Stimulated activated naive CD8-positive, alpha-beta T cell treated with anti-CD3 and anti-CD28 coated beads, Interleukin-15, Interleukin-2, amounts not matched to agents 100 U/mL and 50 U/mL, for 24 hours (primary cell): Measurements from ENCODE around the gene PPP5C.
"Not testable (repeated sequence)": the region's sequence is repeated elsewhere in the genome, so short reads cannot be mapped to it uniquely, and the experiment has no call there.

Experiments
- ATAC-seq: fragments of 150-1000 bp; cut with Tn5 transposase; one replicate; pipeline ENCODE4 v1.10.0; 2021
- DNase-seq: peaks from one replicate; pipeline ENCODE4 v3.0.0; 2021

The PPP5C gene

GRCh38 chr19:46346821-46347571 lies at the start of gene PPP5C:
PPP5C (plus strand) TSS chr19:46347087; CDS start chr19:46347097, 10 bp downstream.
- DNase-seq, result peak; percentile 92
- peak; percentile 67 for ATAC-seq

- DNase-seq (no peak), ATAC-seq (no peak)
Observed at GRCh38 chr19:46297700-46298478, 49.0 kb upstream of the PPP5C start.

GRCh38 chr19:46298479-46299003 lies 48.3 kb upstream of the PPP5C start:
- no peak for ATAC-seq

GRCh38 chr19:46299004-46299509 lies 47.8 kb upstream of the PPP5C start:
- no peak for ATAC-seq
- DNase-seq, result no peak

More at GRCh38 chr19:46298479-46299003, 48.3 kb upstream of the PPP5C start:
- no peak for DNase-seq

- no peak for ATAC-seq
- no peak for DNase-seq
Observed at GRCh38 chr19:46299695-46300094, 47.2 kb upstream of the PPP5C start.

- DNase-seq (no peak), ATAC-seq (no peak)
Observed at GRCh38 chr19:46303322-46303690, 43.6 kb upstream of the PPP5C start.

- no peak for ATAC-seq
- no peak for DNase-seq
Observed at GRCh38 chr19:46303691-46304397, 43.0 kb upstream of the PPP5C start.

- no peak for DNase-seq
Observed at GRCh38 chr19:46306501-46306900, 40.4 kb upstream of the PPP5C start.

GRCh38 chr19:46308510-46308909 lies 38.4 kb upstream of the PPP5C start:
- no peak for ATAC-seq
- no peak for DNase-seq

More at GRCh38 chr19:46306501-46306900, 40.4 kb upstream of the PPP5C start:
- ATAC-seq, result no peak

- no peak for ATAC-seq
Observed at GRCh38 chr19:46309056-46309455, 37.8 kb upstream of the PPP5C start.

GRCh38 chr19:46311444-46311843 lies 35.4 kb upstream of the PPP5C start:
- no peak for ATAC-seq
- DNase-seq, result no peak

More at GRCh38 chr19:46309056-46309455, 37.8 kb upstream of the PPP5C start:
- DNase-seq, result no peak

- ATAC-seq, DNase-seq: not testable (repeated sequence)
Observed at GRCh38 chr19:46313540-46314469, 33.1 kb upstream of the PPP5C start.

GRCh38 chr19:46317339-46317738 lies 29.5 kb upstream of the PPP5C start:
- ATAC-seq, result no peak

GRCh38 chr19:46319613-46320012 lies 27.3 kb upstream of the PPP5C start:
- ATAC-seq, result no peak
- no peak for DNase-seq

More at GRCh38 chr19:46317339-46317738, 29.5 kb upstream of the PPP5C start:
- DNase-seq, result no peak

- ATAC-seq (no peak), DNase-seq (no peak)
Observed at GRCh38 chr19:46320559-46320958, 26.3 kb upstream of the PPP5C start.

- ATAC-seq (no peak), DNase-seq (no peak)
Observed at GRCh38 chr19:46321653-46322052, 25.2 kb upstream of the PPP5C start.

GRCh38 chr19:46323227-46323626 lies 23.7 kb upstream of the PPP5C start:
- DNase-seq, result not testable (repeated sequence)

GRCh38 chr19:46324277-46324676 lies 22.6 kb upstream of the PPP5C start:
- DNase-seq (no peak), ATAC-seq (no peak)

More at GRCh38 chr19:46323227-46323626, 23.7 kb upstream of the PPP5C start:
- not testable (repeated sequence) for ATAC-seq

GRCh38 chr19:46326608-46327007 lies 20.3 kb upstream of the PPP5C start:
- ATAC-seq (no peak), DNase-seq (no peak)

- ATAC-seq, result no peak
- DNase-seq, result no peak
Observed at GRCh38 chr19:46328079-46328478, 18.8 kb upstream of the PPP5C start.
